H1 (cell line): ENCODE results near the gene CTDSP1. TPM values are rescaled to one million over a fixed set of nuclear protein-coding genes. Genes with fewer than 3 reads are reported as not detected.
A peak's percentile ranks its signal among the peaks of the same experiment; 100 is the strongest.

ENCODE experiments used
- ASH2L ChIP-seq: fragments of 200-600, 300-600 bp; sonication (generic); IDR thresholded peaks from one replicate; pipeline ENCODE4 v1.7.1; 2017; ENCODE audit warnings: low read length
- BCL11A ChIP-seq, 2 experiments: IDR thresholded peaks; one replicate each; pipeline ENCODE4 v1.6.1; 2011; ENCODE audit warnings: low read depth in 2 of 2, low read length in 2 of 2, mild to moderate bottlenecking in 2 of 2
- CBX5 ChIP-seq: fragments of 300-800, 300-1000 bp; sonication (generic); IDR thresholded peaks from 2 replicates; pipeline ENCODE4 v1.7.1; 2016; ENCODE audit warnings: antibody characterized with exemption, low read length, low read depth
- CEBPB ChIP-seq: IDR thresholded peaks from 2 replicates; pipeline ENCODE4 v1.6.1; 2012; ENCODE audit warnings: low read depth, low read length
- CHD2 ChIP-seq: IDR thresholded peaks from 2 replicates; pipeline ENCODE4 v1.6.1; 2012; ENCODE audit warnings: low read length, improper control_type of control experiment
- CTBP2 ChIP-seq: IDR thresholded peaks from 2 replicates; pipeline ENCODE4 v1.7.0; 2011; ENCODE audit warnings: borderline replicate concordance, mild to moderate bottlenecking, moderate library complexity, mixed read lengths, low read length; ENCODE audit not compliant: insufficient read depth, insufficient read length
- FOSL1 ChIP-seq: IDR thresholded peaks from 2 replicates; pipeline ENCODE4 v1.6.1; 2011; ENCODE audit warnings: mild to moderate bottlenecking, low read depth, low read length, moderate library complexity; ENCODE audit not compliant: insufficient read depth
- GABPA ChIP-seq: IDR thresholded peaks from 2 replicates; pipeline ENCODE4 v1.6.1; 2011; ENCODE audit warnings: mild to moderate bottlenecking, low read length, moderate library complexity, borderline replicate concordance; ENCODE audit not compliant: insufficient read depth
- GTF2F1 ChIP-seq: IDR thresholded peaks from 2 replicates; pipeline ENCODE4 v1.6.1; 2012; ENCODE audit warnings: low read depth, low read length, improper control_type of control experiment, borderline replicate concordance
- JUN ChIP-seq: IDR thresholded peaks from 2 replicates; pipeline ENCODE4 v1.6.1; 2011; ENCODE audit warnings: low read depth, mild to moderate bottlenecking, improper control_type of control experiment, low read length
- KDM1A ChIP-seq: fragments of 200-600, 300-600 bp; sonication (generic); IDR thresholded peaks from 2 replicates; pipeline ENCODE4 v1.7.1; 2016; ENCODE audit warnings: mild to moderate bottlenecking, low read length, borderline replicate concordance
- MAX ChIP-seq: IDR thresholded peaks from 2 replicates; pipeline ENCODE4 v1.6.1; 2012; ENCODE audit warnings: inconsistent platforms
- PHF8 ChIP-seq: fragments of 200-600 bp; sonication (generic); conservative IDR thresholded peaks from 2 replicates; pipeline ENCODE4 v1.7.1; 2012; ENCODE audit warnings: low read depth, mild to moderate bottlenecking, inconsistent platforms, low read length, moderate library complexity
- POLR2AphosphoS5 ChIP-seq: IDR thresholded peaks from 2 replicates; pipeline ENCODE4 v1.6.1; 2011; ENCODE audit warnings: low read depth, low read length
- RXRA ChIP-seq: IDR thresholded peaks from 2 replicates; pipeline ENCODE4 v1.6.1; 2011; ENCODE audit warnings: low read depth, mild to moderate bottlenecking, low read length, moderate library complexity; ENCODE audit not compliant: insufficient read depth
- SAP30 ChIP-seq: fragments of 300-600 bp; sonication (generic); IDR thresholded peaks from 2 replicates; pipeline ENCODE4 v1.7.1; 2012; ENCODE audit warnings: low read length, moderate library complexity, mild to moderate bottlenecking, inconsistent platforms; ENCODE audit not compliant: insufficient read depth, insufficient replicate concordance
- SP1 ChIP-seq: IDR thresholded peaks from 2 replicates; pipeline ENCODE4 v1.6.1; 2011; ENCODE audit warnings: low read depth, low read length
- SP4 ChIP-seq: IDR thresholded peaks from 2 replicates; pipeline ENCODE4 v1.6.1; 2012; ENCODE audit warnings: low read length, inconsistent platforms
- TAF1 ChIP-seq: IDR thresholded peaks from 2 replicates; pipeline ENCODE4 v1.6.1; 2011; ENCODE audit warnings: mild to moderate bottlenecking, low read depth, low read length
- TCF12 ChIP-seq: IDR thresholded peaks from 2 replicates; pipeline ENCODE4 v1.6.1; 2011; ENCODE audit warnings: low read depth, mild to moderate bottlenecking, low read length
- polyA plus RNA-seq, 7 experiments: library from polyadenylated mRNA; depleted of rRNA in 3 of 7; stranded (reverse) in 5 of 7; unstranded in 2 of 7; fragments of >200 nt in 5 of 7; fragments of 200-250 nt in 2 of 7; gene quantifications; 1 replicate in 5 of 7; 2 replicates in 1 of 7; 4 replicates in 1 of 7; pipeline versions ENCODE4 v1.2.1 to v1.2.3, GENCODE V29; 2011 to 2013; ENCODE audit warnings: missing spikeins in 2 of 7, mixed read lengths in 2 of 7
- total RNA-seq: library from RNA; stranded (reverse); fragmentation: NEBNext Ultra II Directional; extraction: Animal tissue kit (Norgen Biotek cat#: 25700); gene quantifications from 2 replicates; pipeline ENCODE4 v1.2.1, GENCODE V29; 2021
- TF ChIP-seq, protein P1 (sequence below): IDR thresholded peaks from 2 replicates; pipeline ENCODE4 v1.6.1; 2011; ENCODE audit warnings: low read length, improper control_type of control experiment
- TF ChIP-seq, protein P2 (sequence below): IDR thresholded peaks from 2 replicates; pipeline ENCODE4 v1.6.1; 2012; ENCODE audit warnings: low read length, inconsistent platforms

CTDSP1 gene
- total and polyA plus RNA-seq, 2 of the 8 experiments (the other 6 are each of a cell fraction or from before 2014, with no cell fraction given): 20.3 to 35.2 TPM

- TF ChIP-seq KDM1A (no peak; the same call in 1 of the 2 replicates), CHD2 (no peak), MAX (peak; percentile 96), SAP30 (no peak), CEBPB (no peak; the same call in 1 of the 2 replicates), JUN (no peak), CTBP2 (no peak), GTF2F1 (no peak), FOSL1 (no peak), BCL11A (IDR thresholded peaks at IDR 0.05; ENCODE audit: low read depth in 2 of 2, low read length in 2 of 2) (no peak), SP1 (no peak), POLR2AphosphoS5 (peak; percentile 65; the same call in 1 of the 2 replicates), GABPA (no peak), ASH2L (peak; percentile 38), SP4 (no peak), CBX5 (no peak), TAF1 (peak; percentile 70; the same call in 1 of the 2 replicates), RXRA (no peak), PHF8 (peak; percentile 82), TCF12 (no peak)
- TF ChIP-seq, protein P1, sequence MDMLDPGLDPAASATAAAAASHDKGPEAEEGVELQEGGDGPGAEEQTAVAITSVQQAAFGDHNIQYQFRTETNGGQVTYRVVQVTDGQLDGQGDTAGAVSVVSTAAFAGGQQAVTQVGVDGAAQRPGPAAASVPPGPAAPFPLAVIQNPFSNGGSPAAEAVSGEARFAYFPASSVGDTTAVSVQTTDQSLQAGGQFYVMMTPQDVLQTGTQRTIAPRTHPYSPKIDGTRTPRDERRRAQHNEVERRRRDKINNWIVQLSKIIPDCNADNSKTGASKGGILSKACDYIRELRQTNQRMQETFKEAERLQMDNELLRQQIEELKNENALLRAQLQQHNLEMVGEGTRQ: no peak
- TF ChIP-seq, protein P2, sequence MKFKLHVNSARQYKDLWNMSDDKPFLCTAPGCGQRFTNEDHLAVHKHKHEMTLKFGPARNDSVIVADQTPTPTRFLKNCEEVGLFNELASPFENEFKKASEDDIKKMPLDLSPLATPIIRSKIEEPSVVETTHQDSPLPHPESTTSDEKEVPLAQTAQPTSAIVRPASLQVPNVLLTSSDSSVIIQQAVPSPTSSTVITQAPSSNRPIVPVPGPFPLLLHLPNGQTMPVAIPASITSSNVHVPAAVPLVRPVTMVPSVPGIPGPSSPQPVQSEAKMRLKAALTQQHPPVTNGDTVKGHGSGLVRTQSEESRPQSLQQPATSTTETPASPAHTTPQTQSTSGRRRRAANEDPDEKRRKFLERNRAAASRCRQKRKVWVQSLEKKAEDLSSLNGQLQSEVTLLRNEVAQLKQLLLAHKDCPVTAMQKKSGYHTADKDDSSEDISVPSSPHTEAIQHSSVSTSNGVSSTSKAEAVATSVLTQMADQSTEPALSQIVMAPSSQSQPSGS: no peak
Measured at GRCh38 chr2:218387369-218388194, 12.1 kb upstream of the CTDSP1 start (continued).
